HepG2 (cell line): ENCODE results near the gene PTGR3. TPM values are rescaled to one million over a fixed set of nuclear protein-coding genes. Genes with fewer than 3 reads are reported as not detected.

Experiments used
- ATAC-seq: fragments of 200-7000 bp; cut with Tn5 transposase; 3 replicates; pipeline ENCODE4 v1.9.1; 2020; ENCODE audit warnings: mild to moderate bottlenecking, moderate library complexity
- BruUV-seq: library from RNA; stranded (reverse); fragments of 400-500 nt; replicated peaks from 2 replicates; lab custom pipeline; 2021; lab: Mats Ljungman, UMichigan
- CTCF ChIA-PET: fragments of 300-600 bp; formaldehyde crosslinking; extraction: SDS; loops from one replicate; lab custom pipeline; 2021; ENCODE audit warnings: low total read pairs, inconsistent platforms, low intra/inter-chr PET ratio; lab: Yijun Ruan, JAX
- POLR2A ChIA-PET: fragments of 350-600 bp; sonication (Branson Sonifier 250); formaldehyde crosslinking; loops from one replicate; lab custom pipeline; 2020; ENCODE audit warnings: antibody characterized with exemption, inconsistent platforms; lab: Yijun Ruan, JAX
- DNase-seq: peaks from one replicate; pipeline ENCODE4 v3.0.0-alpha.2; 2015; ENCODE audit warnings: low spot score
- FAIRE-seq: peaks from 3 replicates; lab custom pipeline; 2011; peaks lifted over from hg19 to GRCh38; lab: Jason Lieb, UNC
- H2AFZ ChIP-seq: one replicate; pipeline ENCODE4 v1.6.1; 2011; ENCODE audit warnings: low read length, inconsistent platforms
- H3K27ac ChIP-seq: fragments of 300-600 bp; 3 replicates; pipeline ENCODE4 v1.8.0; 2011; ENCODE audit warnings: mixed run types, mild to moderate bottlenecking, mixed read lengths, low read length, inconsistent platforms; ENCODE audit not compliant: insufficient read depth; ENCODE audit errors: extremely low read length
- H3K27me3 ChIP-seq, 2 experiments: fragments of 200-600 bp in 1 of 2; 2 replicates in 1 of 2; 3 replicates in 1 of 2; pipeline versions ENCODE4 v1.6.0 to v1.8.0; 2011; ENCODE audit warnings: low read length in 2 of 2, mild to moderate bottlenecking in 2 of 2, moderate library complexity in 2 of 2, inconsistent platforms in 1 of 2; ENCODE audit not compliant: insufficient read depth in 2 of 2, control insufficient read depth in 1 of 2
- H3K36me3 ChIP-seq, 2 experiments: fragments of 200-600 bp in 1 of 2; replicated peaks in 1 of 2; 2 replicates in 1 of 2; 3 replicates in 1 of 2; pipeline versions ENCODE4 v1.5.1 to v1.8.0; 2011; ENCODE audit warnings: low read length in 2 of 2, inconsistent platforms in 1 of 2; ENCODE audit not compliant: insufficient read depth in 2 of 2, control insufficient read depth in 1 of 2
- H3K4me1 ChIP-seq: 2 replicates; pipeline ENCODE4 v1.5.1; 2012; ENCODE audit warnings: low read length, inconsistent platforms; ENCODE audit not compliant: insufficient read depth
- H3K4me2 ChIP-seq: 2 replicates; pipeline ENCODE4 v1.6.0; 2011; ENCODE audit warnings: low read depth, low read length, inconsistent platforms
- H3K4me3 ChIP-seq, 3 experiments: fragments of 200-600 bp in 1 of 3; sonication (generic), shearing (Covaris generic) in 1 of 3; replicated peaks in 1 of 3; 2 replicates each; pipeline ENCODE4 v1.5.1; 2011 to 2016; ENCODE audit warnings: low read length in 3 of 3, inconsistent platforms in 2 of 3, low read depth in 2 of 3, mild to moderate bottlenecking in 2 of 3, control low read depth in 1 of 3, mixed read lengths in 1 of 3; ENCODE audit not compliant: insufficient read depth in 1 of 3
- H3K79me2 ChIP-seq: one replicate; pipeline ENCODE4 v1.6.1; 2011; ENCODE audit warnings: low read length, inconsistent platforms; ENCODE audit not compliant: insufficient read depth
- H3K9ac ChIP-seq: 2 replicates; pipeline ENCODE4 v1.6.0; 2011; ENCODE audit warnings: mild to moderate bottlenecking, low read depth, low read length, inconsistent platforms; ENCODE audit not compliant: insufficient read depth
- H3K9me3 ChIP-seq: 2 replicates; pipeline ENCODE4 v1.5.1; 2012; ENCODE audit warnings: mild to moderate bottlenecking, low read length
- H4K20me1 ChIP-seq: 2 replicates; pipeline ENCODE4 v1.6.0; 2011; ENCODE audit warnings: inconsistent platforms, mild to moderate bottlenecking, low read length, moderate library complexity; ENCODE audit not compliant: insufficient read depth
- BORCS8-MEF2B ChIP-seq: sonication (generic); formaldehyde crosslinking; IDR thresholded peaks from 2 replicates; pipeline ENCODE4 v1.8.0; 2022; ENCODE audit warnings: mild to moderate bottlenecking, missing genetic modification reagents
- THAP9 ChIP-seq: sonication (generic); formaldehyde crosslinking; IDR thresholded peaks from 2 replicates; pipeline ENCODE4; 2020; ENCODE audit warnings: missing genetic modification reagents, mild to moderate bottlenecking, borderline replicate concordance
- USF2 ChIP-seq, 2 experiments: sonication (generic) in 1 of 2; formaldehyde crosslinking in 1 of 2; IDR thresholded peaks; 2 replicates each; pipeline versions ENCODE4 v1.5.1 to v1.6.1; 2011 to 2020; ENCODE audit warnings: borderline replicate concordance in 1 of 2, low read depth in 1 of 2, low read length in 1 of 2, mild to moderate bottlenecking in 1 of 2, missing genetic modification reagents in 1 of 2, moderate library complexity in 1 of 2
- ZMAT5 ChIP-seq: sonication (generic); formaldehyde crosslinking; IDR thresholded peaks from 2 replicates; pipeline ENCODE4 v1.5.0; 2020; ENCODE audit warnings: mild to moderate bottlenecking, low read depth, missing genetic modification reagents, borderline replicate concordance
- ZNF30 ChIP-seq: sonication (generic); formaldehyde crosslinking; IDR thresholded peaks from 2 replicates; pipeline ENCODE4 v1.5.0; 2020; ENCODE audit warnings: mild to moderate bottlenecking, missing genetic modification reagents
- ZNF761 ChIP-seq: sonication (generic); formaldehyde crosslinking; conservative IDR thresholded peaks from 2 replicates; pipeline ENCODE4 v1.4.0; 2020; ENCODE audit warnings: mild to moderate bottlenecking, missing genetic modification reagents
- ZNF839 ChIP-seq: sonication (generic); formaldehyde crosslinking; IDR thresholded peaks from 2 replicates; pipeline ENCODE4 v1.4.0; 2020; ENCODE audit warnings: missing genetic modification reagents, mild to moderate bottlenecking, borderline replicate concordance
- ZNF850 ChIP-seq: sonication (generic); formaldehyde crosslinking; conservative IDR thresholded peaks from 2 replicates; pipeline ENCODE4 v1.9.0; 2021; ENCODE audit warnings: mild to moderate bottlenecking, missing genetic modification reagents
- WGBS: methylation state at CpG from one replicate; pipeline ENCODE4 v1.1.6; 2017; ENCODE audit warnings: low lambda C conversion rate; 5-methylcytosine and 5-hydroxymethylcytosine counted together
- in situ Hi-C: cut with HindIII; loops from 2 replicates; pipeline ENCODE4 v1.10.0; 2017; ENCODE audit warnings: low pct_unique_long_range_greater_than_20kb; ENCODE audit not compliant: extremely low pct_ligation_motif_present
- intact Hi-C: fragments of 100-400 bp; cut with micrococcal nuclease; formaldehyde crosslinking; loops from one replicate; pipeline ENCODE4 v1.10.0; 2022; ENCODE audit not compliant: unreplicated experiment
- polyA plus RNA-seq, 8 experiments: library from polyadenylated mRNA; depleted of rRNA in 3 of 8; stranded (reverse) in 7 of 8; unstranded in 1 of 8; fragments of >200 nt; fragmentation: Illumina TruSeq in 4 of 8; extraction: Trizol in 4 of 8; gene quantifications; 2 replicates each; pipeline versions ENCODE4 v1.2.1 to v1.2.3, GENCODE V29; 2011 to 2016; ENCODE audit warnings: low read depth in 4 of 8, missing spikeins in 1 of 8, mixed read lengths in 1 of 8; ENCODE audit not compliant: insufficient read depth in 1 of 8
- total RNA-seq, 5 experiments: library from RNA; depleted of rRNA; stranded (reverse); fragments of >200 nt; fragmentation: Illumina TruSeq; extraction: Trizol; gene quantifications; 2 replicates each; pipeline ENCODE4 v1.2.3, GENCODE V29; 2016; ENCODE audit warnings: low read depth in 1 of 5
- TF ChIP-seq, protein P1 (sequence below): sonication (generic); formaldehyde crosslinking; conservative IDR thresholded peaks from 2 replicates; pipeline ENCODE4 v1.4.0; 2020; ENCODE audit warnings: missing genetic modification reagents
- TF ChIP-seq, protein P2 (sequence below): IDR thresholded peaks from 2 replicates; pipeline ENCODE4 v1.4.0; 2020; ENCODE audit warnings: mild to moderate bottlenecking, missing genetic modification reagents

PTGR3 gene
- total and polyA plus RNA-seq, 2 of the 13 experiments (the other 11 are each of a cell fraction or from before 2014, with no cell fraction given): 11.5 to 25.3 TPM

DNA sequence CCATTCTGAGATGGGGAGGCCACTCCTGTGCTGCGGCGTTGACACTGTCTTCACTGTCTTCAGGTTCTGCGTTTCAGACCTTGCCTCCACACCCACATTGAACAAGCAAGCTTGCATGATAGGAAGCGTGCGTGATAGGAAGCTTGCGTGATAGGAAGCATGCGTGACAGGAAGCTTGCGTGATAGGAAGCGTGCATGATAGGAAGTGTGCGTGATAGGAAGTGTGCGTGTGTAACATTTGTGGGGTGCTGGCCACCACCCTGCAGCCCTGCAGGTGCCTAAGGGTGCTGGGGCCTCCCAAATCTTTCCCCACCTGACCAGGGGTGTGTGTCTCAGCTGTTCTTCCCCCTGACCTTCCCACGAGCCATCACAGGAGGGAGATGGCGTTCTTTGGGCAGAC lies 27.0 kb upstream of the PTGR3 start (continued):
- no peak for TF ChIP-seq THAP9 (CRISPR knock-in tag)
- TF ChIP-seq ZMAT5 (CRISPR knock-in tag): no peak
- no peak for TF ChIP-seq ZNF761 (CRISPR knock-in tag)

DNA sequence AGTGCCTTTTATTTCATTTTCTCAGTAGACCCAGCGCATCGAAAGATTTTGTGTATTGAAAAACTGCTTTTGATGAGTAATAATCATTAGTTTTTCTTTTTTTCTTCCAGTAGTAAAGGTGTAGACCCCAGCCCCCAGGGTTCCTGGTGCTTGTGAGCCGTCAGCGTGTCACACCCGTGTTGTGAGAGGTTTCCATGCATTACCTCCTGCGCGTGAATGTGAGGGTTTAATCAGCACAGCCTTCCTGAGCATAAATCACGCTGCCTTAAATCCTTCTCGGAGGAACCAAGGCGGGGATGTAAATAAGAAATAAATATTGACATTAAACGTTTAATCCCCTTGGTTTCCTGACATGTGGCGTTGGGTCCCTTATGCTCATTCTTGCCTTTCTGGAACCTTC lies 26.0 kb upstream of the PTGR3 start:
- in situ Hi-C loops: no loop called here
- no TSS peak for BruUV-seq
- Histone ChIP-seq H2AFZ (no peak overlapping the region), H3K27me3 (no peaks in the 10 kb centered on the region), H3K9ac (no peak overlapping the region), H3K9me3 (no peaks in the 10 kb centered on the region), H3K36me3 (peaks cover 0 to 9% of the 10 kb centered on the region in 2 experiments; a peak in 1 of 5 replicates), H4K20me1 (no peaks in the 10 kb centered on the region), H3K4me1 (no peaks in the 10 kb centered on the region), H3K4me3 (no peak overlapping the region), H3K79me2 (peaks cover 3% of the 10 kb centered on the region), H3K4me2 (no peak overlapping the region), H3K27ac (no peak overlapping the region)
- CTCF ChIA-PET: no interaction called here
- POLR2A ChIA-PET: no interaction called here
- intact Hi-C loops: no loop called here
- DNase-seq (no peak), FAIRE-seq (no peak), ATAC-seq (no peak)
- WGBS: 97% methylated on average over 12 of the region's 12 CpGs
- TF ChIP-seq, protein P1, sequence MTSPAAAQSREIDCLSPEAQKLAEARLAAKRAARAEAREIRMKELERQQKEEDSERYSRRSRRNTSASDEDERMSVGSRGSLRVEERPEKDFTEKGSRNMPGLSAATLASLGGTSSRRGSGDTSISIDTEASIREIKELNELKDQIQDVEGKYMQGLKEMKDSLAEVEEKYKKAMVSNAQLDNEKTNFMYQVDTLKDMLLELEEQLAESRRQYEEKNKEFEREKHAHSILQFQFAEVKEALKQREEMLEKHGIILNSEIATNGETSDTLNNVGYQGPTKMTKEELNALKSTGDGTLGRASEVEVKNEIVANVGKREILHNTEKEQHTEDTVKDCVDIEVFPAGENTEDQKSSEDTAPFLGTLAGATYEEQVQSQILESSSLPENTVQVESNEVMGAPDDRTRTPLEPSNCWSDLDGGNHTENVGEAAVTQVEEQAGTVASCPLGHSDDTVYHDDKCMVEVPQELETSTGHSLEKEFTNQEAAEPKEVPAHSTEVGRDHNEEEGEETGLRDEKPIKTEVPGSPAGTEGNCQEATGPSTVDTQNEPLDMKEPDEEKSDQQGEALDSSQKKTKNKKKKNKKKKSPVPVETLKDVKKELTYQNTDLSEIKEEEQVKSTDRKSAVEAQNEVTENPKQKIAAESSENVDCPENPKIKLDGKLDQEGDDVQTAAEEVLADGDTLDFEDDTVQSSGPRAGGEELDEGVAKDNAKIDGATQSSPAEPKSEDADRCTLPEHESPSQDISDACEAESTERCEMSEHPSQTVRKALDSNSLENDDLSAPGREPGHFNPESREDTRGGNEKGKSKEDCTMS (CRISPR knock-in tag): no peak
- TF ChIP-seq ZNF839 (CRISPR knock-in tag) (no peak), USF2 (IDR thresholded peaks at IDR 0.05; ENCODE audit: low read depth, low read length) (no peak), USF2 (CRISPR knock-in tag; IDR thresholded peaks at IDR 0.05; ENCODE audit: borderline replicate concordance) (no peak), ZNF850 (CRISPR knock-in tag) (no peak), BORCS8-MEF2B (CRISPR knock-in tag) (no peak), ZNF30 (CRISPR knock-in tag) (no peak)
- TF ChIP-seq, protein P2, sequence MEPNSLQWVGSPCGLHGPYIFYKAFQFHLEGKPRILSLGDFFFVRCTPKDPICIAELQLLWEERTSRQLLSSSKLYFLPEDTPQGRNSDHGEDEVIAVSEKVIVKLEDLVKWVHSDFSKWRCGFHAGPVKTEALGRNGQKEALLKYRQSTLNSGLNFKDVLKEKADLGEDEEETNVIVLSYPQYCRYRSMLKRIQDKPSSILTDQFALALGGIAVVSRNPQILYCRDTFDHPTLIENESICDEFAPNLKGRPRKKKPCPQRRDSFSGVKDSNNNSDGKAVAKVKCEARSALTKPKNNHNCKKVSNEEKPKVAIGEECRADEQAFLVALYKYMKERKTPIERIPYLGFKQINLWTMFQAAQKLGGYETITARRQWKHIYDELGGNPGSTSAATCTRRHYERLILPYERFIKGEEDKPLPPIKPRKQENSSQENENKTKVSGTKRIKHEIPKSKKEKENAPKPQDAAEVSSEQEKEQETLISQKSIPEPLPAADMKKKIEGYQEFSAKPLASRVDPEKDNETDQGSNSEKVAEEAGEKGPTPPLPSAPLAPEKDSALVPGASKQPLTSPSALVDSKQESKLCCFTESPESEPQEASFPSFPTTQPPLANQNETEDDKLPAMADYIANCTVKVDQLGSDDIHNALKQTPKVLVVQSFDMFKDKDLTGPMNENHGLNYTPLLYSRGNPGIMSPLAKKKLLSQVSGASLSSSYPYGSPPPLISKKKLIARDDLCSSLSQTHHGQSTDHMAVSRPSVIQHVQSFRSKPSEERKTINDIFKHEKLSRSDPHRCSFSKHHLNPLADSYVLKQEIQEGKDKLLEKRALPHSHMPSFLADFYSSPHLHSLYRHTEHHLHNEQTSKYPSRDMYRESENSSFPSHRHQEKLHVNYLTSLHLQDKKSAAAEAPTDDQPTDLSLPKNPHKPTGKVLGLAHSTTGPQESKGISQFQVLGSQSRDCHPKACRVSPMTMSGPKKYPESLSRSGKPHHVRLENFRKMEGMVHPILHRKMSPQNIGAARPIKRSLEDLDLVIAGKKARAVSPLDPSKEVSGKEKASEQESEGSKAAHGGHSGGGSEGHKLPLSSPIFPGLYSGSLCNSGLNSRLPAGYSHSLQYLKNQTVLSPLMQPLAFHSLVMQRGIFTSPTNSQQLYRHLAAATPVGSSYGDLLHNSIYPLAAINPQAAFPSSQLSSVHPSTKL (CRISPR knock-in tag): no peak
